Neuronal stem cell (in vitro differentiated cells): ENCODE measurements around the gene GIMAP2.

Experiments used
- DNase-seq: peaks from one replicate; pipeline ENCODE4 v3.0.0-alpha.2; 2013; ENCODE audit warnings: low spot score
- H2AFZ ChIP-seq: one replicate; pipeline ENCODE4 v1.6.1; 2013; ENCODE audit warnings: mild to moderate bottlenecking, low read length, inconsistent platforms
- H2AK5ac ChIP-seq: 2 replicates; pipeline ENCODE4 v1.6.1; 2013; ENCODE audit warnings: low read depth, mild to moderate bottlenecking, inconsistent platforms, low read length, moderate library complexity, mixed read lengths
- H2BK120ac ChIP-seq: 2 replicates; pipeline ENCODE4 v1.6.1; 2013; ENCODE audit warnings: low read depth, mild to moderate bottlenecking, inconsistent platforms, low read length, moderate library complexity, mixed read lengths
- H2BK12ac ChIP-seq: one replicate; pipeline ENCODE4 v1.6.1; 2013; ENCODE audit warnings: low read length, inconsistent platforms
- H2BK15ac ChIP-seq: 2 replicates; pipeline ENCODE4 v1.6.1; 2013; ENCODE audit warnings: mild to moderate bottlenecking, low read length, inconsistent platforms, mixed read lengths
- H2BK5ac ChIP-seq: one replicate; pipeline ENCODE4 v1.6.1; 2013; ENCODE audit warnings: inconsistent platforms, mild to moderate bottlenecking, low read length, moderate library complexity
- H3K14ac ChIP-seq: one replicate; pipeline ENCODE4 v1.6.1; 2013; ENCODE audit warnings: low read length, inconsistent platforms
- H3K18ac ChIP-seq: 2 replicates; pipeline ENCODE4 v1.6.1; 2013; ENCODE audit warnings: low read length, inconsistent platforms
- H3K23ac ChIP-seq: 2 replicates; pipeline ENCODE4 v1.6.1; 2013; ENCODE audit warnings: low read depth, mild to moderate bottlenecking, mixed read lengths, low read length, inconsistent platforms; ENCODE audit not compliant: poor library complexity
- H3K27ac ChIP-seq: replicated peaks from 3 replicates; pipeline ENCODE4 v1.5.1; 2013; ENCODE audit warnings: low read length, inconsistent platforms
- H3K27me3 ChIP-seq, 3 experiments: 2 replicates each; pipeline ENCODE4 v1.6.1; 2013; ENCODE audit warnings: low read length in 3 of 3, mild to moderate bottlenecking in 2 of 3, inconsistent platforms in 1 of 3, low read depth in 1 of 3, mixed read lengths in 1 of 3, moderate library complexity in 1 of 3; ENCODE audit not compliant: control insufficient read depth in 3 of 3, insufficient read depth in 3 of 3
- H3K36me3 ChIP-seq, 2 donors: replicated peaks in 1 of 2; 2 replicates each; pipeline ENCODE4 v1.6.1; 2013; ENCODE audit warnings: low read length in 2 of 2; ENCODE audit not compliant: control insufficient read depth in 2 of 2, insufficient read depth in 2 of 2
- H3K4ac ChIP-seq: 2 replicates; pipeline ENCODE4 v1.6.1; 2013; ENCODE audit warnings: inconsistent platforms, mild to moderate bottlenecking, low read length, moderate library complexity
- H3K4me1 ChIP-seq, 2 donors: 1 replicate in 1 of 2; 2 replicates in 1 of 2; pipeline ENCODE4 v1.6.1; 2013; ENCODE audit warnings: low read length in 2 of 2, low read depth in 1 of 2; ENCODE audit not compliant: control insufficient read depth in 2 of 2, insufficient read depth in 1 of 2
- H3K4me2 ChIP-seq: one replicate; pipeline ENCODE4 v1.6.1; 2013; ENCODE audit warnings: mild to moderate bottlenecking, low read length, inconsistent platforms; ENCODE audit not compliant: insufficient read depth, poor library complexity, severe bottlenecking
- H3K4me3 ChIP-seq, 2 donors: 2 replicates each; pipeline ENCODE4 v1.5.1; 2013; ENCODE audit warnings: low read length in 2 of 2, mild to moderate bottlenecking in 2 of 2, inconsistent platforms in 1 of 2, moderate library complexity in 1 of 2
- H3K79me1 ChIP-seq: one replicate; pipeline ENCODE4 v1.6.1; 2013; ENCODE audit warnings: low read depth, mild to moderate bottlenecking, inconsistent platforms, low read length, moderate library complexity
- H3K9ac ChIP-seq: one replicate; pipeline ENCODE4 v1.6.1; 2013; ENCODE audit warnings: mild to moderate bottlenecking, low read depth, low read length, inconsistent platforms; ENCODE audit not compliant: poor library complexity
- H3K9me3 ChIP-seq, 2 donors: replicated peaks in 1 of 2; 2 replicates each; pipeline versions ENCODE3 to v1.6.1; 2013; ENCODE audit warnings: low read length in 2 of 2, mild to moderate bottlenecking in 2 of 2, inconsistent platforms in 1 of 2, low read depth in 1 of 2, mixed read lengths in 1 of 2, moderate library complexity in 1 of 2; ENCODE audit not compliant: control insufficient read depth in 2 of 2, insufficient read depth in 1 of 2
- H4K8ac ChIP-seq: one replicate; pipeline ENCODE4 v1.6.1; 2013; ENCODE audit warnings: low read depth, mild to moderate bottlenecking, inconsistent platforms, low read length, moderate library complexity
- H4K91ac ChIP-seq: one replicate; pipeline ENCODE4 v1.6.1; 2013; ENCODE audit warnings: low read length, low read depth, mild to moderate bottlenecking, inconsistent platforms; ENCODE audit not compliant: poor library complexity
- WGBS, 2 donors: extraction: QIAGEN DNeasy Blood & Tissue Kit; methylation state at CpG; one replicate each; pipeline ENCODE4 v1.1.7; 2013; ENCODE audit warnings: missing lambda C conversion rate in 2 of 2, mixed read lengths in 1 of 2; ENCODE audit not compliant: insufficient read length in 2 of 2, insufficient replicate concordance in 1 of 2; ENCODE audit errors: extremely low coverage in 2 of 2; 5-methylcytosine and 5-hydroxymethylcytosine counted together

The GIMAP2 gene

DNA sequence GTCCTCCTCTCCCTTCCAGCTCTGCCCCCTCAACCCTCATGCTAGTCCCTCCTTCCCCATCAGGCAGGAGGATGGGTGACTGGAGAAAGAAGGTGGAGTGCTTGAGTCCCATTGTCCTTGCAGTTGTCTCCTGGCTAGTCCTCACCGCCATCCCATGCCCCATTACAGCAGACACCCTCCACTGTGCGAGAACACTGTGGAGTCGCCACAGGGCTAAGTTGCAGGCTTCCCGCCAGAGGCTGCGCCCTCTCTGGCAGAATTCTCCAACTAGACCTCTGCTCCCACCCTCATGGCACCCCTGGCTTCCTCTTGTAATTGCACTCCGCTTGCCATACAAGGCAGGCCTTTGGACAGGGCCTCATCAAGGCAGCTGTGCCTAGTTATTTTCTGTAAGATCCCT lies 3.1 kb downstream of the GIMAP2 start:
- Histone ChIP-seq H3K27me3 (no peaks in the 10 kb centered on the region), H3K9me3 (peaks cover 0 to 2% of the 10 kb centered on the region in 2 donors), H3K4me3 (no peak overlapping the region), H3K23ac (no peak overlapping the region), H3K14ac (peak overlapping the region; percentile 25), H3K9ac (peak overlapping the region; percentile 61), H2AK5ac (peak overlapping the region; percentile 26), H2AFZ (no peak overlapping the region), H3K4me2 (no peak overlapping the region), H2BK12ac (no peak overlapping the region), H3K36me3 (no peaks in the 10 kb centered on the region), H4K91ac (no peak overlapping the region), H3K18ac (no peak overlapping the region), H4K8ac (no peak overlapping the region), H2BK120ac (no peak overlapping the region), H3K4ac (no peak overlapping the region), H2BK15ac (no peak overlapping the region), H3K4me1 (no peaks in the 10 kb centered on the region), H3K79me1 (no peaks in the 10 kb centered on the region), H2BK5ac (no peak overlapping the region), H3K27ac (no peak overlapping the region)
- no peak for DNase-seq
- WGBS, 2 donors = no CpG with 5 or more reads among the region's 6 CpGs

DNA sequence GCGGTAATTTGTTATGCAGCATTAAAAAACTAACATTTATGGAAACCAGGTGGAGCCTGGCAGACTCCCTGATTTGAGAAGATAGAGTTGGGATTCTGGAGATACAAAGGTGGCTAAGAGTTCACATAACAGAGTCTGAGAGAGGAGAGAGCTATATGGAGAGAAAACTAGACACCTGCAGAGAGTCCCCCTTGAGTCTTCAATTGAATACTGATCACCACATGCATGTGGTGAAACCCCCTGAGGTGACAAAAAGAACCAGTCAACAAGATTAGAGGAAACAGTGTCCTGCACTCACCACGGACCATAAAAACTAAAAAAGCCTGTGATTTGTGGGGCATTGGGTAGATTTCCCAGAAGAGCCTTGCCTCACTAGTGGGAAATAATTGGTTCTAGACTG lies 10.1 kb downstream of the GIMAP2 start:
- Histone ChIP-seq H3K14ac (no peak overlapping the region), H3K9ac (no peak overlapping the region), H4K8ac (no peak overlapping the region), H3K23ac (no peak overlapping the region), H2AK5ac (no peak overlapping the region), H4K91ac (no peak overlapping the region), H3K9me3 (no peaks in the 10 kb centered on the region), H3K36me3 (no peaks in the 10 kb centered on the region), H3K4me3 (no peak overlapping the region), H3K27me3 (no peaks in the 10 kb centered on the region), H3K4me2 (no peak overlapping the region), H2BK120ac (no peak overlapping the region), H3K4me1 (no peaks in the 10 kb centered on the region), H2AFZ (no peak overlapping the region), H3K18ac (no peak overlapping the region), H2BK12ac (no peak overlapping the region), H3K79me1 (no peaks in the 10 kb centered on the region), H2BK5ac (no peak overlapping the region), H3K4ac (no peak overlapping the region), H3K27ac (no peak overlapping the region), H2BK15ac (no peak overlapping the region)
- no peak for DNase-seq
- WGBS, 2 donors = no CpG with 5 or more reads among the region's 2 CpGs

DNA sequence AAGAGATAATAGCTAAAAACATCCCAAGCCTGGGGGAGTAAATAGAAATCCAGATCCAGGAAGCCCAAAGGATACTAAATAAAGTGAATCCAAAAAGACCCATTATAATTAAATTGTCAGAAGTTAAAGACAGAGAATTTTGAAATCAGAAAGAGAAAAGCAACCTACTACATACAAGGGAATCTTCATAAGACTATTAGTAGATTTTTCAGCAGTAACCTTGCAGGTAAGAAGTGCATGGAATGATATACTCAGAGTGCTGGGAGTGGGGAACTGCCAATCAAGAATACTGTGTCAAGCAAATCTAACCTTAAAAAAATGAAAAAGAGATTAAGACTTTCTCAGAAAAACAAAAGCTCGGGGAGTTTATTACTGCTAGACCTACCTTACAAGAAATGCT lies 17.7 kb downstream of the GIMAP2 start:
- Histone ChIP-seq H2BK5ac (no peak overlapping the region), H2BK12ac (no peak overlapping the region), H2BK15ac (no peak overlapping the region), H3K27me3 (no peaks in the 10 kb centered on the region), H2AK5ac (no peak overlapping the region), H3K9ac (no peak overlapping the region), H3K4me3 (no peak overlapping the region), H3K18ac (no peak overlapping the region), H3K4me1 (no peaks in the 10 kb centered on the region), H4K91ac (no peak overlapping the region), H3K79me1 (no peaks in the 10 kb centered on the region), H3K14ac (no peak overlapping the region), H4K8ac (no peak overlapping the region), H3K36me3 (no peaks in the 10 kb centered on the region), H3K27ac (no peak overlapping the region), H2AFZ (no peak overlapping the region), H3K23ac (no peak overlapping the region), H3K9me3 (peaks cover 0 to 2% of the 10 kb centered on the region in 2 donors), H2BK120ac (no peak overlapping the region), H3K4ac (no peak overlapping the region), H3K4me2 (no peak overlapping the region)
- no CpG with 5 or more reads among the region's 1 CpG for WGBS, 2 donors
- no peak for DNase-seq

DNA sequence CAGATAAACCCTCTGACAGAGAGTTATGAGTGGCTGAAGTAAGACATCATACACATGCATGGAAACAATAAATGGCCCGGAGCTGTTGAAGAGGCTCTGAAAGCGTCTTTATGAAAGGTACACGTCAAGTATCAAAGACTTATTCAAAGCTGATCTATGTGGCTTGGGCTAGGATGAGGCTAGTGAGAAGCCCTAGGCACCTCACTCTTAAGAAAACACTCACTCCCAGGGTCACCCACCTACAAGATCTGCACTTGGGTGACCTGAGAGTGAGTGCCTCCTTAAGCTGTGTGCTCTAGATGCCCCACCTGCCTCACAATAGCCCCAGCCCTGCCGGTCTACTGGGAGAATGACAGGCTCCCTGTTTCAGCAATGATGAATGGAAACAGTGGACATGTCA lies 29.8 kb downstream of the GIMAP2 start:
- Histone ChIP-seq H3K4me3 (no peak overlapping the region), H3K9ac (no peak overlapping the region), H3K27ac (no peak overlapping the region), H2AK5ac (no peak overlapping the region), H3K4me2 (no peak overlapping the region), H2AFZ (no peak overlapping the region), H3K27me3 (peaks cover 0 to 9% (median 0%) of the 10 kb centered on the region in 3 experiments), H3K18ac (no peak overlapping the region), H4K8ac (no peak overlapping the region), H4K91ac (no peak overlapping the region), H3K9me3 (no peaks in the 10 kb centered on the region), H2BK120ac (no peak overlapping the region), H2BK12ac (no peak overlapping the region), H3K4ac (no peak overlapping the region), H2BK15ac (no peak overlapping the region), H2BK5ac (no peak overlapping the region), H3K4me1 (no peaks in the 10 kb centered on the region), H3K14ac (no peak overlapping the region), H3K23ac (no peak overlapping the region), H3K79me1 (peaks cover 2% of the 10 kb centered on the region), H3K36me3 (no peaks in the 10 kb centered on the region)
- WGBS, 2 donors = no CpG with 5 or more reads among the region's 4 CpGs
- no peak for DNase-seq
